SK-N-SH (cell line): ENCODE results near the gene OR2B6. TPM values are rescaled to one million over a fixed set of nuclear protein-coding genes. Genes with fewer than 3 reads are reported as not detected.

Experiments
- CTCF ChIA-PET: fragments of 300-600, 350-600 bp; formaldehyde crosslinking; extraction: SDS; loops from one replicate; lab custom pipeline; 2021; lab: Yijun Ruan, JAX
- POLR2A ChIA-PET: fragments of 350-600 bp; sonication (Branson Sonifier 250); formaldehyde crosslinking; extraction: SDS; loops from one replicate; lab custom pipeline; 2020; ENCODE audit warnings: antibody characterized with exemption, inconsistent platforms; lab: Yijun Ruan, JAX
- DNase-seq: peaks from one replicate; pipeline ENCODE4 v3.0.0; 2012
- H2AFZ ChIP-seq: fragments of 200-600 bp; sonication (generic); 2 replicates; pipeline ENCODE4 v1.8.1; 2016; ENCODE audit warnings: antibody characterized with exemption, mild to moderate bottlenecking, low read depth
- H3F3A ChIP-seq: fragments of 200-600 bp; sonication (generic); replicated peaks from 2 replicates; pipeline ENCODE3; 2016; ENCODE audit warnings: antibody characterized with exemption, mild to moderate bottlenecking; ENCODE audit not compliant: insufficient read depth
- H3K27ac ChIP-seq, 2 experiments: fragments of 200-500 bp in 1 of 2; fragments of 200-600 bp in 1 of 2; sonication (Bioruptor generic) in 1 of 2; sonication (generic), shearing (Covaris generic) in 1 of 2; 2 replicates each; pipeline versions ENCODE4 v1.5.1 to v1.6.1; 2014 to 2016; ENCODE audit warnings: low read depth in 2 of 2, inconsistent platforms in 1 of 2, low read length in 1 of 2, mild to moderate bottlenecking in 1 of 2, mixed read lengths in 1 of 2
- H3K27me3 ChIP-seq: fragments of 200-600 bp; sonication (generic), shearing (Covaris generic); 2 replicates; pipeline ENCODE4 v1.6.1; 2016; ENCODE audit warnings: mixed run types; ENCODE audit not compliant: insufficient read depth
- H3K36me3 ChIP-seq, 2 experiments: fragments of 200-500 bp in 1 of 2; fragments of 200-600 bp in 1 of 2; sonication (Bioruptor generic) in 1 of 2; sonication (generic) in 1 of 2; replicated peaks in 1 of 2; 2 replicates each; pipeline versions ENCODE3 to v1.5.1; 2014 to 2016; ENCODE audit warnings: low read length in 1 of 2, mild to moderate bottlenecking in 1 of 2; ENCODE audit not compliant: insufficient read depth in 2 of 2, control insufficient read depth in 1 of 2
- H3K4me1 ChIP-seq, 2 experiments: fragments of 200-500 bp in 1 of 2; fragments of 200-600 bp in 1 of 2; sonication (Bioruptor generic) in 1 of 2; sonication (generic), shearing (Covaris generic) in 1 of 2; 2 replicates each; pipeline versions ENCODE4 v1.5.1 to v1.6.1; 2014 to 2016; ENCODE audit warnings: low read depth in 1 of 2, low read length in 1 of 2, mixed run types in 1 of 2; ENCODE audit not compliant: insufficient read depth in 2 of 2, control insufficient read depth in 1 of 2
- H3K4me2 ChIP-seq: fragments of 200-600 bp; sonication (generic), shearing (Covaris generic); 2 replicates; pipeline ENCODE4 v1.6.1; 2017; ENCODE audit warnings: mixed run types
- H3K4me3 ChIP-seq, 2 experiments: fragments of 200-500 bp in 1 of 2; fragments of 200-600 bp in 1 of 2; sonication (Bioruptor generic) in 1 of 2; sonication (generic), shearing (Covaris generic) in 1 of 2; 2 replicates each; pipeline versions ENCODE4 v1.5.1 to v1.8.1; 2014 to 2016; ENCODE audit warnings: low read depth in 2 of 2, inconsistent platforms in 1 of 2, low read length in 1 of 2, mild to moderate bottlenecking in 1 of 2, mixed read lengths in 1 of 2, moderate library complexity in 1 of 2
- H3K79me2 ChIP-seq: fragments of 200-600 bp; sonication (generic); 2 replicates; pipeline ENCODE4 v1.8.1; 2017; ENCODE audit warnings: mild to moderate bottlenecking; ENCODE audit not compliant: insufficient read depth
- H3K9ac ChIP-seq: fragments of 200-600 bp; sonication (generic); 2 replicates; pipeline ENCODE4 v1.6.1; 2017; ENCODE audit warnings: mixed run types
- H3K9me2 ChIP-seq: fragments of 200-600 bp; sonication (generic); 2 replicates; pipeline ENCODE4 v1.6.1; 2017; ENCODE audit warnings: mixed run types
- H3K9me3 ChIP-seq: fragments of 200-600 bp; sonication (generic); 2 replicates; pipeline ENCODE4 v1.6.1; 2017; ENCODE audit warnings: mixed run types, mild to moderate bottlenecking, moderate library complexity
- H4K20me1 ChIP-seq: fragments of 200-600 bp; sonication (generic); 2 replicates; pipeline ENCODE4 v1.6.1; 2017; ENCODE audit warnings: mild to moderate bottlenecking, mixed run types; ENCODE audit not compliant: insufficient read depth
- FOSL2 ChIP-seq: IDR thresholded peaks from 2 replicates; pipeline ENCODE4 v1.4.0; 2012; ENCODE audit warnings: low read depth, mild to moderate bottlenecking, moderate library complexity, borderline replicate concordance
- FOXM1 ChIP-seq: IDR thresholded peaks from 2 replicates; pipeline ENCODE4 v1.4.0; 2012; ENCODE audit warnings: low read depth, mild to moderate bottlenecking
- GABPA ChIP-seq: IDR thresholded peaks from 2 replicates; pipeline ENCODE4 v1.4.0; 2012; ENCODE audit warnings: low read depth, mild to moderate bottlenecking
- GATA2 ChIP-seq: sonication (generic); formaldehyde crosslinking; IDR thresholded peaks from 2 replicates; pipeline ENCODE4 v1.5.0; 2020; ENCODE audit warnings: mild to moderate bottlenecking, missing genetic modification reagents
- JUND ChIP-seq: IDR thresholded peaks from 2 replicates; pipeline ENCODE4 v1.4.0; 2012
- NFIC ChIP-seq: IDR thresholded peaks from 2 replicates; pipeline ENCODE4 v1.4.0; 2012; ENCODE audit warnings: borderline replicate concordance
- RAD21 ChIP-seq: IDR thresholded peaks from 2 replicates; pipeline ENCODE4 v1.6.1; 2012; ENCODE audit warnings: mild to moderate bottlenecking, low read length
- RCOR1 ChIP-seq: fragments of 150-350 bp; IDR thresholded peaks from 2 replicates; pipeline ENCODE4 v1.6.1; 2017; ENCODE audit warnings: antibody characterized with exemption, low read length
- RFX5 ChIP-seq: IDR thresholded peaks from 2 replicates; pipeline ENCODE4 v1.6.1; 2012; ENCODE audit warnings: mild to moderate bottlenecking, improper control_type of control experiment, low read length
- RXRA ChIP-seq: IDR thresholded peaks from 2 replicates; pipeline ENCODE4 v1.4.0; 2012; ENCODE audit warnings: low read depth, mild to moderate bottlenecking, borderline replicate concordance
- TAF1 ChIP-seq: IDR thresholded peaks from 2 replicates; pipeline ENCODE4 v1.6.1; 2012; ENCODE audit warnings: low read depth, mild to moderate bottlenecking, low read length, moderate library complexity, borderline replicate concordance
- TCF12 ChIP-seq: IDR thresholded peaks from 2 replicates; pipeline ENCODE4 v1.4.0; 2012
- TEAD4 ChIP-seq: IDR thresholded peaks from 2 replicates; pipeline ENCODE4 v1.4.0; 2012; ENCODE audit warnings: mild to moderate bottlenecking, borderline replicate concordance; ENCODE audit not compliant: insufficient read depth
- YY1 ChIP-seq: IDR thresholded peaks from 2 replicates; pipeline ENCODE4 v1.4.0; 2012; ENCODE audit warnings: low read depth, mild to moderate bottlenecking
- whole genome bisulfite sequencing: methylation state at CpG from one replicate; pipeline ENCODE4 v1.1.6; 2017; ENCODE audit warnings: low lambda C conversion rate; 5-methylcytosine and 5-hydroxymethylcytosine counted together
- polyA plus RNA-seq, 3 experiments: library from polyadenylated mRNA; depleted of rRNA; stranded (reverse); fragments of >200 nt; gene quantifications; 2 replicates each; pipeline ENCODE4 v1.2.3, GENCODE V29; 2012
- TF ChIP-seq, protein P1 (sequence below): fragments of 150-350 bp; IDR thresholded peaks from 2 replicates; pipeline ENCODE4 v1.6.1; 2016; ENCODE audit warnings: mild to moderate bottlenecking, low read depth, low read length
- TF ChIP-seq, protein P2 (sequence below): IDR thresholded peaks from 2 replicates; pipeline ENCODE4 v1.4.0; 2012; ENCODE audit warnings: low read depth
- TF ChIP-seq, protein P3 (sequence below): IDR thresholded peaks from 2 replicates; pipeline ENCODE4 v1.6.1; 2012; ENCODE audit warnings: mild to moderate bottlenecking, low read depth, low read length, moderate library complexity
- TF ChIP-seq, protein P4 (sequence below): fragments of 200-600 bp; sonication (generic); IDR thresholded peaks from 2 replicates; pipeline ENCODE4 v1.6.1; 2017; ENCODE audit warnings: antibody characterized with exemption, mild to moderate bottlenecking, moderate library complexity

The OR2B6 gene
- polyA plus RNA-seq, 1 of the 3 experiments (the other 2 are of a cell fraction) = 0.21 TPM

DNA sequence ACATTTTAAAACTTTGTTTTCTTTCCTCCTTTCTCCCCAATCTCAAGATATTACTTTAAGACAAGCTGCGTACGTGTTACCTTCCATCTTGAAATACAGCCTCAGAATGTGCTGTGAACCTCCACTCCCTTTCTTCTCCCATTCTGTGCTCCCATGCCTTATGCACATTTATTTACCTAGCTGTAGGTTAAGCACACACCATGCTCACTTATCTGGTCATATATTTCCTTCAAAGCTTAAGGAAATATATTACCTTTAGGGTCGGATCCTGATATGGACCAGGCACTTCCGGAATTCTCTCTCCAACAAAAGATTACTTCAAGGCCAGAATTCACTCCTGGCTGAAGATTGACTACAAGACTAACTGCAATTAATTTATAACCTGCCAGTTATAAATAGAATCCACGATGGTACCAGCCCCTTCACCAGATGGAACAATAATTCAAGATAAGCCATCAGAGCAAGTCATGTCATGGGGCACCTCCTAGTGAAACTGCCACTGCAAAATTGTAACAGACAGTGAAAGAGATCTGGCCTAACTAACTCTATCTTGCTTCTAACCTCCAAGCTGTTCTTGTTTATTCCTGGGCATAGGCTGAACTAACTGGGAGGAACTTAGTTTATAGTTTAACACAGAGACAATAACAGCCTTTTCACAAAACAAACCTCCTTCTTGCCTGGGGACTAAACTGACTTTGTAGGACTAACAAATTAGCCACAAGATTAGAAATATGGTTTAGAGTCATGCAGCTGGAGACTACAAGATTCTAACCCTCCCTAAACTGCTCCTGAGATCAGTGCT, 47.5 kb downstream of the OR2B6 start (continued):
- TF ChIP-seq, protein P1, sequence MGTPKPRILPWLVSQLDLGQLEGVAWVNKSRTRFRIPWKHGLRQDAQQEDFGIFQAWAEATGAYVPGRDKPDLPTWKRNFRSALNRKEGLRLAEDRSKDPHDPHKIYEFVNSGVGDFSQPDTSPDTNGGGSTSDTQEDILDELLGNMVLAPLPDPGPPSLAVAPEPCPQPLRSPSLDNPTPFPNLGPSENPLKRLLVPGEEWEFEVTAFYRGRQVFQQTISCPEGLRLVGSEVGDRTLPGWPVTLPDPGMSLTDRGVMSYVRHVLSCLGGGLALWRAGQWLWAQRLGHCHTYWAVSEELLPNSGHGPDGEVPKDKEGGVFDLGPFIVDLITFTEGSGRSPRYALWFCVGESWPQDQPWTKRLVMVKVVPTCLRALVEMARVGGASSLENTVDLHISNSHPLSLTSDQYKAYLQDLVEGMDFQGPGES = no peak
- TF ChIP-seq NFIC (no peak), TEAD4 (no peak)

DNA sequence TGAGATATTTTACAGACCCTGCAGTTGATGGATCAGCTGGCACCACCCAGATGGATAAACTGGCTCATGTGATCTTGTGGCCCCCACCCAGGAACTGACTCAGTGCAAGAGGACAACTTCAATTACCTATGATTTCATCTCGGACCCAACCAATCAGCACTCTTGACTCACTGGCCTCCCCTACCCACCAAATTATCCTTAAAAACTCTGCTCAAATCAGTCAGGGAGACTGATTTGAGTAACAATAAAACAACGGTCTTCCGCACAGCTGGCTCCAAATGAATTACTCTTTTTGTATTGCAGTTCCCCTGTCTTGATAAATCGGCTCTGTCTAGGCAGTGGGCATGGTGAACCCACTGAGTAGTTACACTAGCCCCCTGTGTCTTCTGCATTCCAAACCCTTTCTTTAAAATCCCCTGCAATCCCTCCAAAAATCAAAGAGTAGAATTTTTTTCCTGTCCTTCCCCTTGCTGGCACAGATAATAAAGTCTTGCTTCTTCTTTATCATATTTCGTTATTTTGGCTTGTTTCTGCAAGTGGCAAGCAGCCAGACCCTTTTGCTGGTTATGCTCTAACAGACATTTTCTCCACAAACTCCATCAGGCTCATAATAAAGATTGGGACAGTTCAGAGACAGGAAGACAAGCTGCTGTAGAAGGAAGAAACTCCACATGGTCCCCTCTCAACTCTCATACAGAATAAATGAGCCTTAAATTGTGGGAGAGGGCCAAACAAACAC, 48.3 kb downstream of the OR2B6 start:
- POLR2A ChIA-PET = no interaction called here
- no peaks in the 10 kb centered on the region for H3K79me2 ChIP-seq
- H3F3A ChIP-seq = no peaks in the 10 kb centered on the region
- H3K9me3 ChIP-seq = no peaks in the 10 kb centered on the region
- TF ChIP-seq GATA2 (CRISPR knock-in tag) (no peak), RAD21 (no peak), RFX5 (no peak), TCF12 (no peak), TAF1 (no peak), NFIC (no peak), FOXM1 (no peak), YY1 (no peak)
- TF ChIP-seq, protein P2, sequence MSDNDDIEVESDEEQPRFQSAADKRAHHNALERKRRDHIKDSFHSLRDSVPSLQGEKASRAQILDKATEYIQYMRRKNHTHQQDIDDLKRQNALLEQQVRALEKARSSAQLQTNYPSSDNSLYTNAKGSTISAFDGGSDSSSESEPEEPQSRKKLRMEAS = no peak
- TF ChIP-seq, all 33 proteins: peak for 0
- CTCF ChIA-PET = interaction anchor here (0.8 kb wide), 1 partner anchor 24 kb away, joined by 3 read pairs; no protein-coding TSS in a partner anchor
- 1% methylated on average over 5 of the region's 5 CpGs for WGBS
- H3K9ac ChIP-seq = no peak overlapping the region
- H2AFZ ChIP-seq = no peak overlapping the region
- no peaks in the 10 kb centered on the region for H3K27me3 ChIP-seq
- DNase-seq = no peak
- no peaks in the 10 kb centered on the region for H3K36me3 ChIP-seq
- peaks cover 0 to 3% of the 10 kb centered on the region in 2 experiments; a peak in 1 of 4 replicates for H3K4me1 ChIP-seq
- H3K4me3 ChIP-seq = no peak overlapping the region
- H3K4me2 ChIP-seq = no peak overlapping the region
- H3K9me2 ChIP-seq = no peaks in the 10 kb centered on the region
- no peak overlapping the region for H3K27ac ChIP-seq
- no peaks in the 10 kb centered on the region for H4K20me1 ChIP-seq

DNA sequence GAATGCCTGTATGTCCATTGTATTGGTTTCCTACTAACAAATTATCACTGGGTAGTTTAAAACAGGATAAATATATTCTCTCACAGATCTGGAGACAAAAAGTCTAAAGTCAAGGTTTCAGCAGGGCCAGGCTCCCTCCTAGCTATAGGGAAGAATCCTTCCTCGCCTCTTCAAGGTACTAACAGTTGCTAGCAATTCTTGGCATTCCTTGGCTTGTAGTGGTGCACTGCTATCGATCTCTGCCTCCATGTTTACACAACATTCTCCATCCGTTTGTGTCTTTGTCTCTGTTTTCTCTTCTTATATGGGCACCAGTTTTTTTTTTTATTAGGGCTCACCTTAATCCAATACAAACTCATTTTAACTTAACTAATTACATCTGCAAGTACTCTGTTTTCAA, 48.9 kb downstream of the OR2B6 start:
- Histone ChIP-seq H3K9me3 (no peaks in the 10 kb centered on the region), H3F3A (no peaks in the 10 kb centered on the region), H3K9me2 (no peaks in the 10 kb centered on the region), H3K27me3 (no peaks in the 10 kb centered on the region), H2AFZ (no peak overlapping the region), H3K36me3 (no peaks in the 10 kb centered on the region), H3K4me2 (no peak overlapping the region), H3K27ac (no peak overlapping the region), H3K79me2 (no peaks in the 10 kb centered on the region), H3K4me1 (no peaks in the 10 kb centered on the region; a peak in 1 of 4 replicates), H3K4me3 (no peak overlapping the region), H4K20me1 (no peaks in the 10 kb centered on the region), H3K9ac (no peak overlapping the region)
- 9% methylated on average over 3 of the region's 3 CpGs for WGBS
- TF ChIP-seq GABPA (no peak), GATA2 (CRISPR knock-in tag) (no peak), JUND (no peak), NFIC (no peak), RCOR1 (no peak), FOSL2 (no peak), YY1 (no peak), RXRA (no peak)
- TF ChIP-seq, protein P3, sequence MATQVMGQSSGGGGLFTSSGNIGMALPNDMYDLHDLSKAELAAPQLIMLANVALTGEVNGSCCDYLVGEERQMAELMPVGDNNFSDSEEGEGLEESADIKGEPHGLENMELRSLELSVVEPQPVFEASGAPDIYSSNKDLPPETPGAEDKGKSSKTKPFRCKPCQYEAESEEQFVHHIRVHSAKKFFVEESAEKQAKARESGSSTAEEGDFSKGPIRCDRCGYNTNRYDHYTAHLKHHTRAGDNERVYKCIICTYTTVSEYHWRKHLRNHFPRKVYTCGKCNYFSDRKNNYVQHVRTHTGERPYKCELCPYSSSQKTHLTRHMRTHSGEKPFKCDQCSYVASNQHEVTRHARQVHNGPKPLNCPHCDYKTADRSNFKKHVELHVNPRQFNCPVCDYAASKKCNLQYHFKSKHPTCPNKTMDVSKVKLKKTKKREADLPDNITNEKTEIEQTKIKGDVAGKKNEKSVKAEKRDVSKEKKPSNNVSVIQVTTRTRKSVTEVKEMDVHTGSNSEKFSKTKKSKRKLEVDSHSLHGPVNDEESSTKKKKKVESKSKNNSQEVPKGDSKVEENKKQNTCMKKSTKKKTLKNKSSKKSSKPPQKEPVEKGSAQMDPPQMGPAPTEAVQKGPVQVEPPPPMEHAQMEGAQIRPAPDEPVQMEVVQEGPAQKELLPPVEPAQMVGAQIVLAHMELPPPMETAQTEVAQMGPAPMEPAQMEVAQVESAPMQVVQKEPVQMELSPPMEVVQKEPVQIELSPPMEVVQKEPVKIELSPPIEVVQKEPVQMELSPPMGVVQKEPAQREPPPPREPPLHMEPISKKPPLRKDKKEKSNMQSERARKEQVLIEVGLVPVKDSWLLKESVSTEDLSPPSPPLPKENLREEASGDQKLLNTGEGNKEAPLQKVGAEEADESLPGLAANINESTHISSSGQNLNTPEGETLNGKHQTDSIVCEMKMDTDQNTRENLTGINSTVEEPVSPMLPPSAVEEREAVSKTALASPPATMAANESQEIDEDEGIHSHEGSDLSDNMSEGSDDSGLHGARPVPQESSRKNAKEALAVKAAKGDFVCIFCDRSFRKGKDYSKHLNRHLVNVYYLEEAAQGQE = no peak
- TF ChIP-seq, protein P4, sequence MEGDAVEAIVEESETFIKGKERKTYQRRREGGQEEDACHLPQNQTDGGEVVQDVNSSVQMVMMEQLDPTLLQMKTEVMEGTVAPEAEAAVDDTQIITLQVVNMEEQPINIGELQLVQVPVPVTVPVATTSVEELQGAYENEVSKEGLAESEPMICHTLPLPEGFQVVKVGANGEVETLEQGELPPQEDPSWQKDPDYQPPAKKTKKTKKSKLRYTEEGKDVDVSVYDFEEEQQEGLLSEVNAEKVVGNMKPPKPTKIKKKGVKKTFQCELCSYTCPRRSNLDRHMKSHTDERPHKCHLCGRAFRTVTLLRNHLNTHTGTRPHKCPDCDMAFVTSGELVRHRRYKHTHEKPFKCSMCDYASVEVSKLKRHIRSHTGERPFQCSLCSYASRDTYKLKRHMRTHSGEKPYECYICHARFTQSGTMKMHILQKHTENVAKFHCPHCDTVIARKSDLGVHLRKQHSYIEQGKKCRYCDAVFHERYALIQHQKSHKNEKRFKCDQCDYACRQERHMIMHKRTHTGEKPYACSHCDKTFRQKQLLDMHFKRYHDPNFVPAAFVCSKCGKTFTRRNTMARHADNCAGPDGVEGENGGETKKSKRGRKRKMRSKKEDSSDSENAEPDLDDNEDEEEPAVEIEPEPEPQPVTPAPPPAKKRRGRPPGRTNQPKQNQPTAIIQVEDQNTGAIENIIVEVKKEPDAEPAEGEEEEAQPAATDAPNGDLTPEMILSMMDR = no peak
- ChIA-PET CTCF (no interaction called here), POLR2A (no interaction called here)
- no peak for DNase-seq
